GM15510 (cell line): ENCODE data around the gene ZFHX2.

ENCODE experiments used
- POLR2A ChIP-seq: IDR thresholded peaks from 3 replicates; pipeline ENCODE4 v1.6.1; 2011; ENCODE audit warnings: borderline replicate concordance; ENCODE audit not compliant: insufficient read length; ENCODE audit errors: extremely low read depth

Gene ZFHX2

GRCh38 chr14:23555882-23556699 is 4.5 kb upstream of the ZFHX2 start, which contains the start of gene THTPA:
THTPA (plus strand) TSS chr14:23556271; CDS start chr14:23556758, 487 bp downstream.
- peak; percentile 86 for TF ChIP-seq POLR2A

GRCh38 chr14:23555533-23555881 is 3.9 kb upstream of the ZFHX2 start:
- no peak for TF ChIP-seq POLR2A

GRCh38 chr14:23550812-23551265 is 726 bp downstream of the ZFHX2 start:
- TF ChIP-seq POLR2A, result no peak

GRCh38 chr14:23550131-23550811 is 1.3 kb downstream of the ZFHX2 start:
- TF ChIP-seq POLR2A, result no peak

- no peak for TF ChIP-seq POLR2A
Observed at GRCh38 chr14:23548351-23549318, 2.9 kb downstream of the ZFHX2 start.

- no peak for TF ChIP-seq POLR2A
Observed at GRCh38 chr14:23547924-23548323, 3.6 kb downstream of the ZFHX2 start.

- no peak for TF ChIP-seq POLR2A
Observed at GRCh38 chr14:23546450-23547035, 5.0 kb downstream of the ZFHX2 start.

GRCh38 chr14:23545740-23546365 is 5.7 kb downstream of the ZFHX2 start:
- no peak for TF ChIP-seq POLR2A

GRCh38 chr14:23544511-23545447 is 6.8 kb downstream of the ZFHX2 start:
- TF ChIP-seq POLR2A, result no peak

- TF ChIP-seq POLR2A, result no peak
Observed at GRCh38 chr14:23543403-23543802, 8.2 kb downstream of the ZFHX2 start.

- TF ChIP-seq POLR2A, result no peak
Observed at GRCh38 chr14:23542261-23542660, 9.3 kb downstream of the ZFHX2 start.

- TF ChIP-seq POLR2A, result no peak
Observed at GRCh38 chr14:23540141-23540469, 11.5 kb downstream of the ZFHX2 start.
